HEK293T (cell line): ENCODE measurements around the gene MYO16.

ENCODE experiments used
- ARNT ChIP-seq: fragments of 450-650 bp; IDR thresholded peaks from 2 replicates; pipeline ENCODE4 v1.6.1; 2017; ENCODE audit warnings: mild to moderate bottlenecking
- BHLHE40 ChIP-seq: fragments of 450-650 bp; IDR thresholded peaks from 2 replicates; pipeline ENCODE4 v1.6.1; 2016; ENCODE audit warnings: mild to moderate bottlenecking, moderate library complexity, borderline replicate concordance
- CTBP1 ChIP-seq: fragments of 450-650 bp; IDR thresholded peaks from 2 replicates; pipeline ENCODE4 v1.6.1; 2016; ENCODE audit warnings: borderline replicate concordance
- FOXA1 ChIP-seq: fragments of 450-650 bp; IDR thresholded peaks from 2 replicates; pipeline ENCODE4 v1.6.1; 2016; ENCODE audit warnings: mild to moderate bottlenecking
- FOXK2 ChIP-seq: fragments of 450-650 bp; IDR thresholded peaks from 2 replicates; pipeline ENCODE4 v1.6.1; 2016; ENCODE audit warnings: mild to moderate bottlenecking
- FOXM1 ChIP-seq: fragments of 450-650 bp; IDR thresholded peaks from 2 replicates; pipeline ENCODE4 v1.6.1; 2017; ENCODE audit warnings: mild to moderate bottlenecking, borderline replicate concordance
- L3MBTL2 ChIP-seq: fragments of 450-650 bp; conservative IDR thresholded peaks from 2 replicates; pipeline ENCODE4 v1.6.1; 2016; ENCODE audit warnings: mild to moderate bottlenecking
- SP1 ChIP-seq: fragments of 450-650 bp; IDR thresholded peaks from 2 replicates; pipeline ENCODE4 v1.6.1; 2017
- SUZ12 ChIP-seq: fragments of 450-650 bp; IDR thresholded peaks from 2 replicates; pipeline ENCODE4 v1.6.1; 2016; ENCODE audit warnings: mild to moderate bottlenecking
- ZNF384 ChIP-seq: fragments of 450-650 bp; IDR thresholded peaks from 2 replicates; pipeline ENCODE4 v1.6.1; 2016
- TF ChIP-seq, protein P1 (sequence below): fragments of 450-650 bp; IDR thresholded peaks from 2 replicates; pipeline ENCODE4 v1.6.1; 2016

DNA sequence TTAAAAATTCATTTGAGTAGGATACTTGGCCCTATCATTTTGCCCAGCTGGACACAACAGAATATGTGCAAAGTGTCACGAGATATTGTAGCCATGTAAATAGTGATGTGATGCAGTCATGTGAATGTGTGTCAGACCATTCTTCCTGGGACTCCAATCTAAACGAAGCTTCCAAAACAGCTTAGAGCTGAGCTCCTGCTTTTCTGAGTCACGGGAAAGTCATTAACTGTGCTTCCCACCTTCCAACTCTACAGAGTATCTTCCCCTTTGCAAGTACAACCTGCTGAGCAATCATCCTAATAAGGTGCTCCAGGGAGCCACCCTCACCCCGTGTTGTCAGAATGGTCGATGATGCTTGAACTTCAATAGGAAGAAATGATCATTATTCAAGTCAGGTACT lies 294.7 kb downstream of the MYO16 start:
- TF ChIP-seq SUZ12 = no peak
- TF ChIP-seq FOXA1 = no peak
- no peak for TF ChIP-seq ZNF384
- no peak for TF ChIP-seq FOXM1
- no peak for TF ChIP-seq ARNT
- TF ChIP-seq L3MBTL2 = no peak
- no peak for TF ChIP-seq CTBP1
- TF ChIP-seq SP1 = no peak
- TF ChIP-seq, protein P1, sequence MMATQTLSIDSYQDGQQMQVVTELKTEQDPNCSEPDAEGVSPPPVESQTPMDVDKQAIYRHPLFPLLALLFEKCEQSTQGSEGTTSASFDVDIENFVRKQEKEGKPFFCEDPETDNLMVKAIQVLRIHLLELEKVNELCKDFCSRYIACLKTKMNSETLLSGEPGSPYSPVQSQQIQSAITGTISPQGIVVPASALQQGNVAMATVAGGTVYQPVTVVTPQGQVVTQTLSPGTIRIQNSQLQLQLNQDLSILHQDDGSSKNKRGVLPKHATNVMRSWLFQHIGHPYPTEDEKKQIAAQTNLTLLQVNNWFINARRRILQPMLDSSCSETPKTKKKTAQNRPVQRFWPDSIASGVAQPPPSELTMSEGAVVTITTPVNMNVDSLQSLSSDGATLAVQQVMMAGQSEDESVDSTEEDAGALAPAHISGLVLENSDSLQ = no peak
- TF ChIP-seq BHLHE40 = no peak
- TF ChIP-seq FOXK2 = no peak
